NCI-H2196 (cell line): ENCODE measurements around the gene PER1.
"Not testable (repeated sequence)": the region's sequence is repeated elsewhere in the genome, so short reads cannot be mapped to it uniquely, and the experiment has no call there.

Experiments used
- DNase-seq: peaks from one replicate; lab custom pipeline; 2025; ENCODE audit not compliant: unreplicated experiment; lab: John Stamatoyannopoulos, UW

Gene PER1

DNA sequence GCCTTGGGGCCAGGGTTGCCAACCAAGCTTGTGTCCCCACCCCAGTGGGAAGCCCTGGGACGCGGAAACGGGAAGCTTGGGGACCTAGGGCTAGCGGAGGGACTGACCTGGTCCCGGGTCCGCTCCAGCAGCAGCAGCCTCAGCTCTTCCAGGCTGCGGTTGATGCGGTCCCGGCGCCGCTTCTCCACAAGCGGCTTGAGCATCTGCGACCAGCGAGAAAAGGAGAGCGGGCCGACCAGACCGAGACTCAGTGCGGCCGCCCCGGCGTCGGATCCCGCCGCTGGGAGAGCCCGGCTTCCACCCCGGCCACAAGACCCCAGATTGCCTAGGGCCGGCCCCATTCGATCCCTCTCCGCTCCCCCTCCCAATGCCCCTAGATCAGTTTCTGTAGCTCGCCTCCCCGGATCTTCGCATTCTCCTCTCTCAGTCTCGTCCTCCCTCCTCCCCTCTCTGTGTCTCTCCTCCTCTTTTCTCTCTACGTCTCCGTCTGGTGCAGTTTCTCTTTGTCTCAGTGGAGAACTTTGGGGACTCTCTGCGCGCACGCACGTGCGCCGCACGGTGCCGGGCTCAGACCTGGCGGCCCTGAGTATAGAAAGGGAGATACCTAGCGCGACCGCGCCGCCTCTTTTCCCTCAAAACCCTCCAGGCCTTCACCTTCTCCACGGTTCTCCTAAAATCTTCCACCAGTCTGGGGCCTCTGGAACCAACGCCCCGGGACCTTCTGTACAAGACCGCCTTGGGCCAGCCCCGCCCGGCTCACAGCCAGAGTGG, 29.1 kb downstream of the PER1 start:
- no peak for DNase-seq

DNA sequence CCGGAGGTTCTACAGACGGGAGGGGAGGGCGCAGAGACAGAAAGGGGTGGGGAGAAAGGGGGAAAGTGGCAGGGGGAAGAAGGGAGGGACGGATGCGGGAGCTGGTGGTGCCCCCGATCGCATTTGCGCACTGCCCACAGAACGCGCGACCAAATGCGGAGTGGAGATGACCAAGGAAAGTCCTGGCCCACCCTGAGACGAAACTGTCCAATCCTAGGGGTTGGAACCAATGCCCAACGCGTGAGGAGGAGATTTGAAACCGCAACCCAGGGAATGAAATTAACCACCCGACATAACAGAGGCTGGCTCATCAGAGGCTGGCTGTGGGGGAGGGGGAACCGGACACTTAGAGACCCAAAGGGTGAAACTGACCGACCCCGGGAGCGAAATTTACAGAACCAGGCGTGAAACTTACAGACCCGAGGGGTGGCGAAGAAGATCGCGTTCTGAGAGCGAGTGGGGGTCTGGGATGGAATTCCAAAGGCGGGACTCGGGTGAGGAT, 29.7 kb downstream of the PER1 start:
- DNase-seq = no peak

DNA sequence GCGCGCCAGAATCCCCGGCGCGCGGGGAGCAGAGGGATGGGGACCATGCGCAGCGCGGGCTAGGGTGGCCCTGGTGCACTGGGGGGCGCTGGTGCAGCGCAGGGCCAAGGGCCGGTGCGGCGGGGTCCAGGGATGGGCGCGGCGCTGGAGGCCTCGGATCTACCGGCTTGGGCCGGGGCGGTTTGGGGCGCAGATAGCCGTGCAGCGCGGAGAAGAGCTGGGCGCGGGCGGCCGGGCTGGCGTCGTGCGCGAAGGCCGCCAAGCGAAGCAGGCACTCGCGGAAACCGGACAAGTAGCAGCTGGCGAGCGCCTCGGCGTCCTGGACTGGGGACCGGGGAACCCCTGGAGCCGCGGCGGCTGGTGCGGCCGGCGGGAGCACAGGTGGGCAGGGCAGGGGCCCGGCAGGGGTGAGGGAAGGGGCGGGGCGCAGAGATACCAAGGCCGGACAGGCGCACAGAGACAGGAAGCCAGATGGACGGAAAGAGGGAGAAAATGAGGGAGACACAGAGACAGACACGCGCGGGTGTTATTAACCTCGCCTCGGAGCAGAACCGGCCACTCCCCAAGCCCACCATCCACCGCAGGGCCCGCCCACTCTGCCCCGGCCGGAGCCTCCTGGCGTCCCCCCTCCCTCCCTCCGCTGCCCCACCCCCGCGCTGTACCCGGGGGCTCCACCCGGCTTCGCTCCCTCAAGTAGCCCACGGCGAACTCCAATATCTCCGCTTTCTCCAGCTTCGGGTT, 30.4 kb downstream of the PER1 start:
- peak; percentile 24 for DNase-seq

DNA sequence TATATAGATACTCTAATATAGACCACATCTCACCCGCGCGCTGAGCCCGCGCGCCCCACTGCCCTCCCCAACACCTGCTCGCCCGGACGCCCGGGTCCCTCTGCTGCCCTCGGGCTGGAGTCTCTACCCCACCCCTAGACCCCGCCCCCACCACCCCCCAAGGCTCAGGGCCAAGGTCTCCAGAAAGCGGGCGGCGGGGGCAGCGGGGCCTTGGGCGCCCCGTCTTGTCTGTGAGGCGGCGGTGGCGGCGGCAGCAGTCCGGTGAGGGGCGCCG, 30.9 kb downstream of the PER1 start:
- no peak for DNase-seq

DNA sequence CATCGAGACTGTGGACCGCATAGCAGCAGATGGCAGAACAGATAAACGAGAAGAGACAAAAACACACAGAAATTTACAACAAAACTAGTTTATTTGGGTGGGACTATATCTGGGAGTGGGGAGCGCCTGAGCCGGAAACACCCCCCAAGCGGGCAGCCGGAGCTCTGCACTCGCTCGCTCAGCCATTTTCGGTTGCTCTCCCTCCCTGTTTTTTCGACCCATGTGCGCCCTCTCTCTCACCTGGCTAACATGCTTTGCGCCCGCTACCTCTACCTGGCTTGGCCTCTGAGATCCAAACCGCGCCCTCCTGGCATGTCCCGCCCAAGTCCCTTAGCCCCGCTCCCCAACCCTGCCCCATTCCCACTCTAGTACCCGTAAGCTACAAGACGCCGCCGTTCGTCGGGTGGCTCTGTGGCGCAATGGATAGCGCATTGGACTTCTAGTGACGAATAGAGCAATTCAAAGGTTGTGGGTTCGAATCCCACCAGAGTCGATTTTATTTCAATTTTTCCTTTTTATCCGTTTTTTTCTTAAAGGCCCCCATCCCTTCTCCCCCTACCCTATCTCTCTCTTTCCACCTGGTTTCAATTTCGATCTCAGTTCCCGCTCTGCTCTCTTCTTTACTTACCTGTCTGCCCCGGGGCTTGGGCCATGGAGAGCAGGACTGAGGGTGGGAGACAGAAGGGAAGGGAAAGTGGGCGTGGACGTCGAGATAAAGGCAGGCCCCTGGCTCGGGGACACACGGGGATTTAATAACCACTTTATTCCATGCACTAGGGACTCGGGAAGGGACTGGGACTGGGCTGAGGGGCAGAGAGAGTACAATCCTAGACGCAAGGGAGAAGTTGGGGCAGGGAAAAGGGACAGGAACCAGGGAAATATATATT, 31.4 kb downstream of the PER1 start:
- peak; percentile 45 for DNase-seq

DNA sequence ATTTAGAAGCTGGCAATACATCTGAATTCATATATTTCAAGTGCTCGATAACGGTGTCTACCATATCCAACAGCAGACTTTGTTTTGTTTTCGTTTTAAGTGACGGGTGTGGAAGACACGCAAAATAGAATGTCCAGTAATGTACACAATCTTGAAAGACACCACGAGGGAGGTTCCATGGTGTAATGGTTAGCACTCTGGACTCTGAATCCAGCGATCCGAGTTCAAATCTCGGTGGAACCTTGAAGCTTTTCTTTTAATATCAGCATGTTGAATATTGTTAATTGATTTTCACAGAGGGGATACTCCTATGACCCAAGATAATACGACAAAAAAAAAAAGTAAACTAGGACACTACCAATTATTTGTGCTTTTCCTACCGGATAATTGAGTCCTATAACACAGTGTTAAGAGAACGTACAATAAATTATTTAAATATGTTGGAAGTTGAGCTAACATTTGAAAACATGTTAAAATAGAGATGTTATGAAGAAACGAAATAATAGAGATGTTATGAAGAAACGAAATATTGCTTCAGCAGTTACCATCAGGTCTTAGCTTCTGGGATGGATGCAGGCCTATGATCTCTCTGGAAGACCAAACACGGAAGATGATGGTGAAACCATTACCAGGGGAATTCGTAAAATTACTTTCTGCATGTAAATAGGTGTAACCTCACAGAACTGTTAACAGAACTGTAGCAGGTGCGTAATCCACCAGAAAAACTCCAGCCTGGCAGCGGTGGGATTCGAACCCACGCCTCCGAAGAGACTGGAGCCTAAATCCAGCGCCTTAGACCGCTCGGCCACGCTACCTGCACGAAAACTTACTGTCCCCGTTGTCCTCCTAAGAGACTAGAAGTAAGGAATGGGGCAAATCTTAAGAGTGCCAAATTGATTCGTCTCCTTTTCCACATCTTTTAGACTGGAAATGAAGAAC, 32.4 kb downstream of the PER1 start:
- peak; percentile 67 for DNase-seq

DNA sequence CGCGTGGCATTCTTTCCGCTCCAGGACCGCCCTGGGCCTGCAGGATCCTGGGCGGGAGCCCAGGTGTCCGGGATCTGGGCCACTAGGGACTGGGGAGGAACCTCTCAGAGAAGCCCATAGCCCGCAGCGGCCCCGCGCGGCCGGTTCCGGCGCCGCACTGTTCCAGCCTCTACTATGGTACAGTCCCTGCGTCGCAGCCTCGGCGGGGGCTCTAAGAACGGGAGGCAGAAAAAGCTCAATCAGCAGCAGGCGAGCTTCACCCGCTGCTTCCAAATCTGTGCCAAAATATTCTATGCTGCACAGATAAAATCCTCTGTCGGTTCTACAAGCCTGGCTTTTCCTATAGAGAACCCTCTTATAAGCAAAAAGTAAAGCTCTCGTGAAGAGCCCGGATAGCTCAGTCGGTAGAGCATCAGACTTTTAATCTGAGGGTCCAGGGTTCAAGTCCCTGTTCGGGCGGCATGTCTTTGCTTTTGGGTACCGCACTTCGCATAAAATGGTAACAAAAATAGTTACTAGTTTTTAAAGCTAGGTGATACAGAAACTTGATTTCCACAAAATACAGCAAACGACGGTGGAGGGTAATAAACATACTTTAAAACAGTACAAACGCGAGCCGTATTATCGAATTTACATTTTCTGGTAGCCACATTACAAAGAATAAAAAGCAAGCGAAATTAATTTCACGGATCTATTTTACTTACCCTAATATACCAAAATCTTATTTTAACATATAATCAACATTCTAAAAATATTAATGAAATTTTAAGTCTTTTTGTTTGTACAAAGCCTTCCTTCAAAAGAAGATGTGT, 33.2 kb downstream of the PER1 start:
- DNase-seq = peak; percentile 65

DNA sequence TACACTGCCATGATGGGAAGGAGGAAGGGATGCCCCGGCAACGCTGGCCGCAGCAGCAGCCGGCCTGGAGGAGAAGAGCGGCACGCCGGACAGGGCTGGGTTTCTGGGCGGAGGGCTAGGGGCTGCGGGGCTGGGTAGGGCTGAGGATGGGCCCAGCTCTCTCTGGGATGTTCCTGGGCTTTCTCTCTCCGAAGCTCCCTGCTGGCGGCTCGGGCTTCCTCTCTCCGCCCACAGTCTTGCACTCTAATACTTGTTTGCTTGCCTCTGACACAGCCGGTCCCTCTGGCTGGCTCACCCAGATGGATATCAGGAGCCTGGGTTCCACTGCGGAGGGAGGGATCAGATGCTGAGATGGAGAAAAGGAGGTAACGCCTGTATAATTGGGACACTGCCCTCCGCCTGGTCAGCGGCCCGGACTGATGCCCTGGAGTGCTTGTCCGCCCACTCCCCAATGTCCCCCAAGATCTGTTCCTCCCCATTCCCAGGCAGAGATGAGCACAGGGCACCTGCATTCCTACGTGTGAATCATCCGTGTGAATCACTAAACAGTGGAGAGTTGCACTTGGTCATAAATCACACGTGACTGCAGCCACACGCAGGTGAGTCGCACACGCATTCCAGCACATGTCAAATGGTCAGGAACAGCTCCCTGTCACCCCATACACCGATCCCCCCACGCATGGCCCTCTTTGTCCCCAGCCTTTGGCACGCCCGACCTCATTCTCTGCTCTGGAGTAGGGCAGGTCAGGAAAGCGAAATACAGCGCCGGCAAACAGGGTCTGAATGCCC, 34.0 kb downstream of the PER1 start, which contains the start of gene ALOXE3:
ALOXE3 (minus strand) TSS at position 535 of the 789 bp plus-strand sequence; CDS start at position 11, 524 bp downstream.
- DNase-seq = no peak

DNA sequence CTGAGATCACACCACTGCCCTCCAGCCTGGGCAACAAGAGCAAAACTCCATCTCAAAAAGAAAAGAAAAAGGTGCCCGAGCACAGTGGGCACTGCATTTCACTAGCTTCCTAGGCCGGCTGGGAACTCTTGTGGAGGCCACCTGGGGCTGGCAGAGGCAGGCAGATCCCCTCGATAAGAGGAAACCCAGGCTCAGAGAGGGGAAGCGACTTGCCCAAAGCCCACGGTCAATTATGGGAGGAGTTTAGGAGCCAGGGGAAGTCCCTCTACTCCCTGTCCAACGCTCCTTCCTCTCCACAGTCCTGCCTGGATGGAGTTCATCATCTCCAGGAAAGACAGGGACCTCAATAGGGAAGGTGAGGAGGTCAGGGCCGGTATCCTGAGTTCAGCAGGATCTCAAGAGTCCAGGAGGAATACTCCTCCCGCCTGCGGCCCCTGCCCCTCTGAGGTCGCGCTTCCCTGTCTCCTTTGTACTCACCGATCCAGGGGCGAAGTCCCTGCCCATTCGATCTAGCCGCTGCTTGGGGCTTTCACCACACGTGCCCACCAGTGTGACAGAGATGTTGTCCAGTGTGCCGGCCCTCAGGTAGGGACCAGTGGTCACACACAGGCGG, 34.7 kb downstream of the PER1 start:
- no peak for DNase-seq

DNA sequence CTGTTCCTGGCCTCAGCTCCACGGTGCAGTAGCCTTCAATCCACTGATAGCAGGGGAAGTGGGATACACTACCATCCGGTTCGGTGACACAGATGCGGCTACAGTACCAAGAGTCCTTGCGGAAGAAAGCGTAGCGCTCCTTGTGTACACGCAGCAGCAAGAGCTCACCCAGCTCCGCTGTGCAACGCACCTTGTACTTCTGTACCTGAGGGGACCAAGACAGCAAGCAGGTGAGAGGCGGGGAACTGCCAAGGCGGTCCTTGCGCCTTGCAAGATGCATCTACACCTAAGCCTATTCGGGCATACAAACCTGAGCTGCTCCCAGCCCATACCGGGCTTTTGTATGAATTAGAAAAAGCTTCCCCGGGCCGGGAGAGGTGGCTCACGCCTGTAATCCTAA, 35.4 kb downstream of the PER1 start:
- DNase-seq = no peak

DNA sequence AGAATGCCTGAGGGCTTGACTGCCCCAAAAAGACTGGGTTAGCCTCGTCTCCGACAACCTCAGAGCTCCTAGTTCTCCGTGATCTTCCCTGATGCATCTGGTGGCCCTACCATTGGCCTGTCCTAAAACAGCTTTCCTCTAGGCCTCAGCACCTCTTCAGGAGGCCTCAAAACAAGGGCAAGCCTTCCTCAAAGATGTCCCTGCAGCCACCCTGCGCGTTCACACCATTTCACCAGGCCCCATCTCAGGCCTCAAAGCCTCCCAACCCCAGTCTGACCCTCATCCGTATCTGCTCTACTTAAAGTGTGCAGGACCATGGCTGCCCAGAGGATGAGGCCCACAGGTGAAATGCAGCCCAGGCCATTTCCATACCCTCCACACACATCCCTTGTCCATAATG, 41.3 kb downstream of the PER1 start:
- no peak for DNase-seq

DNA sequence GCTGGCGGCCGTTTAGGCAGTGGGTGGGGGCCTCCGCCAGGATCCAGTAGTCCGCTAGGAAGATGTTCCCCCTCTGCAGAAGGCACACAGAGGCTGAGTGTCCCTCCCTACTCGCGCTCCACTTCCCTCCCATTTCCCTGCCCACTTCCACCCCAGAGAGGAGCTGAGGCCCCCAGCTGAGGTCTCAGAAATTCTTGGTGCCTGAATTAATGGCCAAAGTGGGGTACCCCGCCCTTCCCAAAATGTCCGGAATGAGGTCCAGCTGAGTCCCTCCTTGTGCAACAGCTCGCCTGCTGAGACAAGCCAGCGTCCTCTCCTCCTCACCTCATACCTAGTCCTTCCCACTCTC, 41.8 kb downstream of the PER1 start:
- DNase-seq = no peak

DNA sequence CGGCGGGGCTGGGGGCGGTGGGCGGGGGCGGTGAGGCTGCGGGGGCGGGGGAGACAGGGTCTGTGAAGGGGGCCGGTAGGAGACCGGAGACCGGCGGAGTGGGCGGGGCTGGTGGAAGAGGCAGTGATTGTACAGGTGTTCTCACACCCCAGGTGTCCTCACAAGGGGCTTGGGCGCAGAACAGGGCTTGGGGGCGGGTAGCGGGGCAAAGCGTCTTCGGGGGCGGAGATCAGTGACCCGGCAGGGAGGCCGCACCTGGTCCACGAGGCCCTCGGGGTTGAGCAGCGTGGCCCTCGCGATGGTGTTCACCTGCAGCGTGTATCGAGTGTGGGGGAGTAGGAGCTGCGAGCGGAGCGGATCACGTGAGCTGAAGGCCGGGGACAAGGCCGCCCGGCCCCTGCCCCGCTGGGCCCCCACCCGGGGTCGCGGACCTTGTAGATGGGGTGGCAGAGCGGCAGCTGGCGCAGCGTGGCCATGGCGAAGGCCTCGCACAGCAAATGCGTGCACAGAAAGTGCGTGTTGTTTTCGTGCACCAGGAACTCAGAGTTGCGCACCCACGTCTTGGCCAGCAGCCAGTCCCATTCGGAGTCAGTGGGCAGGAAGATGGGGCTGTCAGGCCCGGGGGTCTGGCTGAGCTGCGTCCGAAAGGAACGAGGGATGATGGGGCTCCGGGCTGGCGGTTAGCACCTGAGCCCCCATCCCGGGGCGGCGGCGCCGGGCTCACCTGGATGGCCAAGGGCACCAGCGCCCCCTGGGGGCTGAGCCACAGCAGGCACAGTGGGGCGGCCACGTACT, 42.3 kb downstream of the PER1 start:
- peak; percentile 48 for DNase-seq

DNA sequence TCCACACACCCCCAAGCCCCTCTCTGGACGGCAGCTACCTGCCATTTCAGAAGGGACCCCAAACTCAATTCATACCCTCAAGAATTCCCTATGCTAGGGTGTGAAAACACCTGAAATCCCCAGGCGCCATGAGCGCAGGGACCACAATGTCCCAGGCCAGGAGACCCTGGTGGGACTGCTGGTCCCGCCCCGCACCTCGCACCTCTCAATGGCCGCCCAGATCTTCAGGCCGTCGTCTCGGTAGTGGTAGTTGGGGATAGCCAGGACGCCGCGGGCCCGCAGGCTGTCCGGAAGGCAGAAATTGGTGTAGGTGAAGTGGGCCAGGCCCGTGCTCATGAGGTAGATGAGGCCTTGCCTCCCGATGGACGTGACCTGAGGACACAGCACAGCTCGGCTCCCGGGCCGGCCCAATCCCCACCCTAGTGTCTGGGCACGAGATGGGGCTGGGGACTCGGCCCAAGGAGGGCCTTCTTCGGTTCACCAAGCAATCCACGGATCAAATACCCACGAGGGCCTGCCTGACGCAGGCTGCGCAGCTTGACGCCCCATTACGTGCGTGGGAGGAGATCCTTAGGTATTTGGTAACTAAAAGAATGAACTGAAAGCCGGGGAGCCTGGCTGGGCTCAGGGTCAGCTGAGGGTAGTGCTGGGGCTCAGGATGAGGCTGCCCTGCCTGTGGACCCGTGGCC, 43.1 kb downstream of the PER1 start:
- no peak for DNase-seq

DNA sequence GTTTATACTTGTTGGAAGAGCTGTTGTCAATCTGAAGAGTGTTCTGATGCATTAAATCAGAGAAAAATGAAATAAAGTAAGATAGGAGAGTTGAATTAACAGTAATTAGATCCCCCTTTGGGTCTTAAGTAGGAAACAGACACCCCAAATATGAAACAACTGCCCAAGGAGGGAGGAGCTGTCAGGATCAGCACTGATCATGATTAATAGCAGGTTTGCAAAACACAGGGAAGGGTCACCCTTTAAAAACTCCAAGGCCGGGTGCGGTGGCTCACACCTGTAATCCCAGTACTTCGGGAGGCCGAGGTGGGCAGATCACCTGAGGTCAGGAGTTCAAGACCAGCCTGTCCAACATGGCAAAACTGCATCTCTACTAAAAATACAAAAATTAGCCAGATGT, 45.2 kb downstream of the PER1 start:
- not testable (repeated sequence) for DNase-seq

DNA sequence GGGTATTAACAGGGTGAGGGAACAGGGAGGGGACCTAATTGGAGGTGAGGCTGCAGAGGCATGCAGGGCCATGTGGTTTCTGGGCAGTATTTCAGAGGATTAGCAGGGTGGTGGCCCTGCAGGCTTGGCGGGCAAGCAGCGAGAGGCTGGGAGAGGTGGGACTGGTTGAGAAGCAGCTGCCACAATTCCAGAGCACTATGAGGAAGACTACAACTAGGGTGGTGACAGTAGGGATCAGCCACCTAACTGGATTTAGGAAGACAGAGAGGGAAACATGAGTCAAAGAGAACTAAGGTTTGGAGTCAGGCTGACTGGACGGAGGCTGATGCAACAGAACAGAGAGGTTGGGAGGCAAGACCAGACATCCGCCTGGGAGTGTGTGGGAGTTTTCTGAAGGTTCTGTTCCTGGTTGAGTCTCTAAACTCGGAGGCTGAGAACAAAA, 46.2 kb downstream of the PER1 start:
- no peak for DNase-seq

DNA sequence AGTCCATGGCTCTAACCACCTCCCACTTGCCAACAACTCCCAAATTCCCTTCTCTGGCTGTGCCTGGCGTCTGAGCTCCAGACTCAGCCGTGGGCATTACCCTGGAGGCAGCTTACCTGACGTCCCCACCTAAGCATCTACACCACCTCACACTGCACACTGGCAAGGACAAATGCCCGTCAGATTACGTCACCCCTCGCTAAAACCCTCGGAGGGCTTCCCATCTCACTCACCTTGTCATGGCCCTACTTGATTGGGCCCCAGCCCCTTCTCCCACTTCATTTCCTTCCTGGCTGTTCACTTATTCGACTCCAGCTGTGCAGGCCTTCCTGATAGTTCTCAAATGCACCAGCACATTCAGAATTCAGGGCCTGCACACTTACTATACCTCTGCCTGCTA, 47.3 kb downstream of the PER1 start:
- no peak for DNase-seq
